HCT116 (cell line): ENCODE results near the gene LAMA4. TPM values are rescaled to one million over a fixed set of nuclear protein-coding genes. Genes with fewer than 3 reads are reported as not detected.

ENCODE experiments used
- ATAC-seq: fragments of 200-7000 bp; cut with Tn5 transposase; 2 replicates; pipeline ENCODE4 v1.9.1; 2020; ENCODE audit warnings: mild to moderate bottlenecking, moderate library complexity
- BruUV-seq: library from RNA; stranded (reverse); fragments of 400-500 nt; replicated peaks from 2 replicates; lab custom pipeline; 2021; lab: Mats Ljungman, UMichigan
- CTCF ChIA-PET: fragments of 300-600 bp; sonication (Branson Sonifier 250); formaldehyde crosslinking; loops from one replicate; lab custom pipeline; 2021; ENCODE audit warnings: antibody characterized with exemption; lab: Charles Lee
- POLR2A ChIA-PET: fragments of 300-600, 350-600 bp; sonication (Branson Sonifier 250); formaldehyde crosslinking; loops from one replicate; lab custom pipeline; 2021; ENCODE audit warnings: antibody characterized with exemption; lab: Charles Lee
- RAD21 ChIA-PET, 2 experiments: fragments of 300-600 bp; sonication (Branson Sonifier 250); formaldehyde crosslinking; loops; one replicate each; lab custom pipeline; 2023; ENCODE audit warnings: low total read pairs in 2 of 2; ENCODE audit not compliant: uncharacterized antibody in 2 of 2, unreplicated experiment in 2 of 2, low non-redundant PET in 1 of 2; lab: Charles Lee
- DNase-seq: peaks from one replicate; pipeline ENCODE4 v3.0.0-alpha.2; 2010; ENCODE audit warnings: low read depth, low spot score
- H2AFZ ChIP-seq: fragments of 200-600 bp; shearing (Covaris generic), sonication (generic); 2 replicates; pipeline ENCODE4 v1.6.1; 2017; ENCODE audit warnings: low read depth, mixed run types, mixed read lengths, antibody characterized with exemption, low read length; ENCODE audit not compliant: poor library complexity, severe bottlenecking
- H3K27ac ChIP-seq: 2 replicates; pipeline ENCODE4 v1.5.1; 2012; ENCODE audit warnings: low read depth, low read length
- H3K27me3 ChIP-seq: fragments of 200-600 bp; sonication (generic); 2 replicates; pipeline ENCODE4 v1.6.1; 2016; ENCODE audit warnings: mixed run types, low read length, mixed read lengths; ENCODE audit not compliant: insufficient read depth
- H3K36me3 ChIP-seq, 2 experiments: fragments of 200-500 bp in 1 of 2; fragments of 200-600 bp in 1 of 2; sonication (Bioruptor generic) in 1 of 2; sonication (generic) in 1 of 2; 2 replicates each; pipeline versions ENCODE4 v1.5.1 to v1.6.1; 2014 to 2016; ENCODE audit warnings: low read length in 2 of 2, inconsistent platforms in 1 of 2, mixed read lengths in 1 of 2, mixed run types in 1 of 2; ENCODE audit not compliant: insufficient read depth in 2 of 2, control insufficient read depth in 1 of 2
- H3K4me1 ChIP-seq, 2 experiments: fragments of 200-600 bp in 1 of 2; sonication (generic) in 1 of 2; 2 replicates each; pipeline versions ENCODE4 v1.5.1 to v1.6.1; 2012 to 2017; ENCODE audit warnings: low read length in 2 of 2, inconsistent platforms in 1 of 2, mild to moderate bottlenecking in 1 of 2, mixed read lengths in 1 of 2, mixed run types in 1 of 2, moderate library complexity in 1 of 2; ENCODE audit not compliant: insufficient read depth in 2 of 2, control insufficient read depth in 1 of 2
- H3K4me2 ChIP-seq: fragments of 200-600 bp; sonication (generic); 2 replicates; pipeline ENCODE4 v1.6.1; 2017; ENCODE audit warnings: mixed run types, low read length, mixed read lengths
- H3K4me3 ChIP-seq, 2 experiments: fragments of 200-600 bp in 1 of 2; sonication (generic) in 1 of 2; replicated peaks in 1 of 2; 2 replicates each; pipeline ENCODE4 v1.5.1; 2011 to 2016; ENCODE audit warnings: low read length in 2 of 2, control low read depth in 1 of 2, low read depth in 1 of 2, mild to moderate bottlenecking in 1 of 2, mixed read lengths in 1 of 2, mixed run types in 1 of 2
- H3K79me2 ChIP-seq: fragments of 200-600 bp; sonication (generic); 2 replicates; pipeline ENCODE4 v1.6.1; 2017; ENCODE audit warnings: mild to moderate bottlenecking, mixed run types, low read length, moderate library complexity, mixed read lengths; ENCODE audit not compliant: insufficient read depth
- H3K9ac ChIP-seq: fragments of 200-600 bp; sonication (generic); 2 replicates; pipeline ENCODE4 v1.6.1; 2016; ENCODE audit warnings: low read length, mixed read lengths
- H3K9me2 ChIP-seq: fragments of 200-600 bp; sonication (generic), shearing (Covaris generic); 2 replicates; pipeline ENCODE4 v1.6.1; 2017; ENCODE audit warnings: mixed run types, mild to moderate bottlenecking, moderate library complexity; ENCODE audit not compliant: insufficient read depth
- H3K9me3 ChIP-seq, 2 experiments: fragments of 200-500 bp in 1 of 2; fragments of 200-600 bp in 1 of 2; sonication (Bioruptor generic) in 1 of 2; sonication (generic) in 1 of 2; 2 replicates each; pipeline ENCODE4 v1.6.1; 2014 to 2017; ENCODE audit warnings: low read length in 2 of 2, mixed read lengths in 2 of 2, inconsistent platforms in 1 of 2, low read depth in 1 of 2, mild to moderate bottlenecking in 1 of 2, mixed run types in 1 of 2, moderate library complexity in 1 of 2; ENCODE audit not compliant: control insufficient read depth in 1 of 2, insufficient read depth in 1 of 2
- H4K20me1 ChIP-seq: fragments of 200-600 bp; sonication (generic), shearing (Covaris generic); 2 replicates; pipeline ENCODE4 v1.6.1; 2017; ENCODE audit warnings: mixed run types, mild to moderate bottlenecking, moderate library complexity; ENCODE audit not compliant: insufficient read depth
- CEBPB ChIP-seq: IDR thresholded peaks from 2 replicates; pipeline ENCODE4 v1.6.1; 2012; ENCODE audit warnings: low read depth
- FOSL1 ChIP-seq: IDR thresholded peaks from 2 replicates; pipeline ENCODE4 v1.6.1; 2012; ENCODE audit warnings: low read depth
- JUND ChIP-seq: IDR thresholded peaks from 2 replicates; pipeline ENCODE4 v1.6.1; 2012
- POLR2A ChIP-seq: IDR thresholded peaks from 2 replicates; pipeline ENCODE4 v1.7.0; 2011; ENCODE audit warnings: borderline replicate concordance; ENCODE audit not compliant: insufficient read depth, insufficient read length; ENCODE audit errors: extremely low read depth
- POLR2AphosphoS5 ChIP-seq: IDR thresholded peaks from 2 replicates; pipeline ENCODE4 v1.6.1; 2011; ENCODE audit warnings: mild to moderate bottlenecking, low read depth, low read length, moderate library complexity
- RAD21 ChIP-seq: IDR thresholded peaks from 2 replicates; pipeline ENCODE4 v1.6.1; 2012; ENCODE audit warnings: low read depth, mild to moderate bottlenecking
- SP1 ChIP-seq: IDR thresholded peaks from 2 replicates; pipeline ENCODE4 v1.6.1; 2012; ENCODE audit warnings: low read depth
- SRF ChIP-seq: IDR thresholded peaks from 2 replicates; pipeline ENCODE4 v1.6.1; 2012; ENCODE audit warnings: low read depth
- TCF7L2 ChIP-seq: IDR thresholded peaks from 2 replicates; pipeline ENCODE4 v1.7.0; 2011; ENCODE audit warnings: borderline replicate concordance, inconsistent platforms; ENCODE audit not compliant: insufficient read depth, insufficient read length; ENCODE audit errors: extremely low read depth
- ZNF274 ChIP-seq: fragments of 200-500 bp; sonication (Bioruptor generic); IDR thresholded peaks from 2 replicates; pipeline ENCODE4 v1.6.1; 2014; ENCODE audit warnings: mild to moderate bottlenecking, low read depth, low read length, inconsistent platforms
- intact Hi-C: fragments of 100-400 bp; cut with micrococcal nuclease; formaldehyde crosslinking; loops from 2 replicates; pipeline ENCODE4 v1.10.0; 2022
- total RNA-seq: library from RNA; stranded (reverse); gene quantifications from one replicate; pipeline ENCODE4 v1.2.1, GENCODE V29; 2021; ENCODE audit not compliant: unreplicated experiment
- TF ChIP-seq, protein P1 (sequence below), 3 experiments: fragments of 200-600 bp in 1 of 3; sonication (generic) in 1 of 3; IDR thresholded peaks in 2 of 3; conservative IDR thresholded peaks in 1 of 3; 2 replicates each; pipeline ENCODE4 v1.5.1; 2012 to 2017; ENCODE audit warnings: low read depth in 2 of 3, low read length in 2 of 3, antibody characterized with exemption in 1 of 3, borderline replicate concordance in 1 of 3, control low read depth in 1 of 3, mild to moderate bottlenecking in 1 of 3, mixed read lengths in 1 of 3, mixed run types in 1 of 3, moderate library complexity in 1 of 3; ENCODE audit not compliant: insufficient read depth in 1 of 3
- TF ChIP-seq, protein P2 (sequence below): IDR thresholded peaks from 2 replicates; pipeline ENCODE4 v1.6.1; 2011; ENCODE audit warnings: mild to moderate bottlenecking, low read length, moderate library complexity; ENCODE audit not compliant: insufficient replicate concordance; ENCODE audit errors: extremely low read depth

Gene LAMA4
- total RNA-seq, 1 experiment from 2014 or later = 2.2 TPM

GRCh38 chr6:112224088-112224487 lies 30.3 kb downstream of the LAMA4 start:
- no TSS peak for BruUV-seq
- no peak for DNase-seq
- no peak overlapping the region for H3K4me2 ChIP-seq

More at GRCh38 chr6:112224088-112224487, 30.3 kb downstream of the LAMA4 start:
- no peaks in the 10 kb centered on the region for H3K9me3 ChIP-seq
- H3K9me2 ChIP-seq = no peaks in the 10 kb centered on the region
- H3K9ac ChIP-seq = no peak overlapping the region
- no peaks in the 10 kb centered on the region for H4K20me1 ChIP-seq
- ChIA-PET CTCF (no interaction called here), POLR2A (no interaction called here), RAD21 (no interaction called here)
- no peaks in the 10 kb centered on the region for H3K4me1 ChIP-seq
- no peaks in the 10 kb centered on the region for H3K27me3 ChIP-seq
- H2AFZ ChIP-seq = no peak overlapping the region
- TF ChIP-seq ZNF274 (no peak), POLR2A (no peak), CEBPB (no peak), POLR2AphosphoS5 (no peak), TCF7L2 (no peak), SRF (no peak), FOSL1 (no peak), SP1 (no peak), RAD21 (no peak), JUND (no peak)
- TF ChIP-seq, protein P1, sequence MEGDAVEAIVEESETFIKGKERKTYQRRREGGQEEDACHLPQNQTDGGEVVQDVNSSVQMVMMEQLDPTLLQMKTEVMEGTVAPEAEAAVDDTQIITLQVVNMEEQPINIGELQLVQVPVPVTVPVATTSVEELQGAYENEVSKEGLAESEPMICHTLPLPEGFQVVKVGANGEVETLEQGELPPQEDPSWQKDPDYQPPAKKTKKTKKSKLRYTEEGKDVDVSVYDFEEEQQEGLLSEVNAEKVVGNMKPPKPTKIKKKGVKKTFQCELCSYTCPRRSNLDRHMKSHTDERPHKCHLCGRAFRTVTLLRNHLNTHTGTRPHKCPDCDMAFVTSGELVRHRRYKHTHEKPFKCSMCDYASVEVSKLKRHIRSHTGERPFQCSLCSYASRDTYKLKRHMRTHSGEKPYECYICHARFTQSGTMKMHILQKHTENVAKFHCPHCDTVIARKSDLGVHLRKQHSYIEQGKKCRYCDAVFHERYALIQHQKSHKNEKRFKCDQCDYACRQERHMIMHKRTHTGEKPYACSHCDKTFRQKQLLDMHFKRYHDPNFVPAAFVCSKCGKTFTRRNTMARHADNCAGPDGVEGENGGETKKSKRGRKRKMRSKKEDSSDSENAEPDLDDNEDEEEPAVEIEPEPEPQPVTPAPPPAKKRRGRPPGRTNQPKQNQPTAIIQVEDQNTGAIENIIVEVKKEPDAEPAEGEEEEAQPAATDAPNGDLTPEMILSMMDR (IDR thresholded peaks at IDR 0.05 in 2 of 3, conservative IDR thresholded peaks at IDR 0.05 in 1 of 3; ENCODE audit: borderline replicate concordance in 1 of 3, insufficient read depth in 1 of 3, low read depth in 2 of 3, low read length in 2 of 3) = no peak
- TF ChIP-seq, protein P2, sequence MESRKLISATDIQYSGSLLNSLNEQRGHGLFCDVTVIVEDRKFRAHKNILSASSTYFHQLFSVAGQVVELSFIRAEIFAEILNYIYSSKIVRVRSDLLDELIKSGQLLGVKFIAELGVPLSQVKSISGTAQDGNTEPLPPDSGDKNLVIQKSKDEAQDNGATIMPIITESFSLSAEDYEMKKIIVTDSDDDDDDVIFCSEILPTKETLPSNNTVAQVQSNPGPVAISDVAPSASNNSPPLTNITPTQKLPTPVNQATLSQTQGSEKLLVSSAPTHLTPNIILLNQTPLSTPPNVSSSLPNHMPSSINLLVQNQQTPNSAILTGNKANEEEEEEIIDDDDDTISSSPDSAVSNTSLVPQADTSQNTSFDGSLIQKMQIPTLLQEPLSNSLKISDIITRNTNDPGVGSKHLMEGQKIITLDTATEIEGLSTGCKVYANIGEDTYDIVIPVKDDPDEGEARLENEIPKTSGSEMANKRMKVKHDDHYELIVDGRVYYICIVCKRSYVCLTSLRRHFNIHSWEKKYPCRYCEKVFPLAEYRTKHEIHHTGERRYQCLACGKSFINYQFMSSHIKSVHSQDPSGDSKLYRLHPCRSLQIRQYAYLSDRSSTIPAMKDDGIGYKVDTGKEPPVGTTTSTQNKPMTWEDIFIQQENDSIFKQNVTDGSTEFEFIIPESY = no peak
- intact Hi-C loops = no loop called here
- no peaks in the 10 kb centered on the region for H3K36me3 ChIP-seq
- H3K79me2 ChIP-seq = no peaks in the 10 kb centered on the region
- H3K27ac ChIP-seq = no peak overlapping the region
- no peak for ATAC-seq
- no peak overlapping the region for H3K4me3 ChIP-seq
